PC-3 (cell line): ENCODE measurements around the gene APOL1.
"Not testable (repeated sequence)": the region's sequence is repeated elsewhere in the genome, so short reads cannot be mapped to it uniquely, and the experiment has no call there.

Experiments used
- EZH2phosphoT487 ChIP-seq: fragments of 300-600 bp; sonication (generic); IDR thresholded peaks from 2 replicates; pipeline ENCODE4 v1.6.1; 2018; ENCODE audit warnings: mild to moderate bottlenecking, antibody characterized with exemption, low read length, borderline replicate concordance
- TF ChIP-seq, protein P1 (sequence below): fragments of 300-600 bp; sonication (generic); conservative IDR thresholded peaks from 2 replicates; pipeline ENCODE4 v1.5.1; 2017; ENCODE audit warnings: antibody characterized with exemption, low read depth, mild to moderate bottlenecking, low read length

DNA sequence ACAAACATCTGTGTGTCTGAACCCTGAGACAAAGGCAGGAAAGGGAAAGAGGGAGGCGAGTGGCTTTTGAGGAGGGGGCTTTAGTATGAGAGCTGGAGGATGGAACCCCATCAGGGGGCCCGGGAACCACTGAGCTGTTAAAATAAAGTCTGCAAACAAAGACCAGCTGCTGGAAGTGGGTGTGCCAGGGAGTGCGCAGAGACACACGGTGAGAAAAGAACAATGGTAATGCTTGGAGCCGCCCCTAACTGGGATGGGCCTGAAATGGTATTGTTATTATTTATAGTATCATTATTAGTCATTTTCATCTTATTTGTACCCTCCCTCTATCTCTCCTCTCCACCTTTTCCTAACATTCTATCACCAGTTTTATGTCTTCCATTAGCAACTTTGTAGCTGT lies 2.6 kb downstream of the APOL1 start:
- TF ChIP-seq EZH2phosphoT487: not testable (repeated sequence)
- TF ChIP-seq, protein P1, sequence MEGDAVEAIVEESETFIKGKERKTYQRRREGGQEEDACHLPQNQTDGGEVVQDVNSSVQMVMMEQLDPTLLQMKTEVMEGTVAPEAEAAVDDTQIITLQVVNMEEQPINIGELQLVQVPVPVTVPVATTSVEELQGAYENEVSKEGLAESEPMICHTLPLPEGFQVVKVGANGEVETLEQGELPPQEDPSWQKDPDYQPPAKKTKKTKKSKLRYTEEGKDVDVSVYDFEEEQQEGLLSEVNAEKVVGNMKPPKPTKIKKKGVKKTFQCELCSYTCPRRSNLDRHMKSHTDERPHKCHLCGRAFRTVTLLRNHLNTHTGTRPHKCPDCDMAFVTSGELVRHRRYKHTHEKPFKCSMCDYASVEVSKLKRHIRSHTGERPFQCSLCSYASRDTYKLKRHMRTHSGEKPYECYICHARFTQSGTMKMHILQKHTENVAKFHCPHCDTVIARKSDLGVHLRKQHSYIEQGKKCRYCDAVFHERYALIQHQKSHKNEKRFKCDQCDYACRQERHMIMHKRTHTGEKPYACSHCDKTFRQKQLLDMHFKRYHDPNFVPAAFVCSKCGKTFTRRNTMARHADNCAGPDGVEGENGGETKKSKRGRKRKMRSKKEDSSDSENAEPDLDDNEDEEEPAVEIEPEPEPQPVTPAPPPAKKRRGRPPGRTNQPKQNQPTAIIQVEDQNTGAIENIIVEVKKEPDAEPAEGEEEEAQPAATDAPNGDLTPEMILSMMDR: not testable (repeated sequence)
